Stimulated activated CD4-positive, alpha-beta T cell treated with anti-CD3 and anti-CD28 coated beads, Interleukin-4, amount 100 ng/mL, for 4 hours (primary cell): Measurements from ENCODE around the gene KRTAP25-1.

Experiments used
- DNase-seq, 2 experiments: peaks; one replicate each; pipeline ENCODE4 v3.0.0-alpha.2; 2020

KRTAP25-1 gene

DNA sequence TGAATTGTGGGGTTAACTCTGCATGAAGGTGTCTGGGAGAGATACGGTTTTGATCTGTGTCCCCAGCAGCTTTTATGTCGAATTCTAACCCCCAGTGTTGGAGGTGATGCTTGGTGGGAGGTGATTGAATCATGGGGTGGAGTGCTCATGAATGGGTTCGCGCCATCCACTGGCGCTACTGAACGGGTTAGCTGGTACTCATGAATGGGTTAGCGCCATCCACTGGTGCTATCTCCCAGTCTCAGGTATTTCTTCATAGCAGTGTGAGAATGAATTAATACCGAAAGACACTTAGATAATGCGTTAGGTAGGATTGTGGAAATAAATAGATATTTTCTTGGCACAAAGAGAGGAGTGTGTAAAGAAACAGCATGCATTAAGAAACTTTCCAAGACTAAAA, 40.5 kb downstream of the KRTAP25-1 start:
- no peak for DNase-seq

DNA sequence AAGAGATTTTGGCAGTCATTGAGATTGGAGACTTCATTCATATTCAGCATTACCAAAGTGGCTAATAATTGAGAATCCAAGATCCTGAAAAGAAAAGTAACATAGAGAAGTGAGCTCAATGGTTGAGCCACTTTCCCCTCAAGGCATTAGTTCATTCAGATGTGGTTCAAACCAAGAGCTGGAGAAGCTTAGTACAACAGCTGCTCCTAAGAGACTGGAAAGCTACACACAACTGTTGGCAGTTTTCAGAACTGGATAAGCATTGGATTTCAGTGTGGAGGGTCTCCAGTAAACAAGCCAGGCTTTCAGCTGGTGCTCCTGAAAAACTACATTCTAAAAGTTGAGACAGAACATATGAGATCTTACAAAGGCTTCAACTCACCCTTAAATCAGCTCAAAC, 44.3 kb downstream of the KRTAP25-1 start:
- no peak for DNase-seq

DNA sequence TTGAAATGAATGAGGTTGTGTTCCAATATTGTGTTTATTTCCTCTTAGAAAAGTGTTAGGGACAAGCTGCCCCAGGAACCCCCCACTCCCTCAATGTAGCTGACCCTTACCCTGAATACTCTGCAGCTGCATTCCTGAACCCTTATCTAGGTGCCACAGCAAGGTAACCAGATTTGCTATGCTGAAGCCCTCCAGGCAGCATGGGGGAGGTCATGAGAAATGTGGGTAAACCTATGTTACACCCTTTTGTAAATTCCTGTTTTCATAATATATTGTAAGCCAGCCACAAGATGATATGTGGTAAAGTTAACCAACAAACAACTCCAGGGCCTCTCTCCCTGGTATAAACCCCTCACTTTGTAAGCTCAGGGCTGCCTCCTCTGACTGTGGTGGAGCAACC, 45.6 kb downstream of the KRTAP25-1 start:
- no peak for DNase-seq

DNA sequence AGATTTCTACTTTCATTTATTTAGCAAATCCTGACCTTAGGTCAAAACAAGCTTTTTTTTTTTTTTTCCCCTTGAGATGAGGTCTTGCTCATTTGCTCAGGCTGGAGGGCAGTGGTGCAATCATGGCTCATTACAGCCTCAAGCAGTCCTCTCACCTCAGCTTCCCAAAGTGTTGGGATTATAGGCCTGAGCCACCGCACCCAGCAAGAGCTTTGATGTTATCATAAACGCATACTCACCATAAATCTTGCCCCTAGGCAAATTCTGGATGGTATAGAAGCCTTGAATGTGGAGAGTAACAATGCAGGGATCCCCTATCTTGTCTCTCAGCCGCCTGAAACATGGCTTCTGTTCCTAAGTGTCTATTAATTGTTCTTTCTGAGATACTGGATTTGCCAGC, 48.7 kb downstream of the KRTAP25-1 start:
- DNase-seq = no peak
